OCI-LY7 (cell line): ENCODE measurements around the gene GHDC. TPM values are rescaled to one million over a fixed set of nuclear protein-coding genes. Genes with fewer than 3 reads are reported as not detected.

Experiments used
- BruUV-seq: library from RNA; stranded (reverse); fragments of 400-500 nt; replicated peaks from 2 replicates; lab custom pipeline; 2021; lab: Mats Ljungman, UMichigan
- CTCF ChIA-PET: fragments of 300-600 bp; sonication (Branson Sonifier 250); formaldehyde crosslinking; loops from one replicate; lab custom pipeline; 2022; ENCODE audit warnings: antibody characterized with exemption; ENCODE audit not compliant: unreplicated experiment; lab: Charles Lee
- POLR2A ChIA-PET: fragments of 300-600 bp; sonication (Branson Sonifier 250); formaldehyde crosslinking; loops from one replicate; lab custom pipeline; 2022; ENCODE audit warnings: antibody characterized with exemption; lab: Charles Lee
- DNase-seq: peaks from one replicate; pipeline ENCODE4 v3.0.0-alpha.2; 2015; ENCODE audit warnings: low spot score
- H2AFZ ChIP-seq: fragments of 200-600 bp; sonication (generic), shearing (Covaris generic); 2 replicates; pipeline ENCODE4 v1.6.1; 2014; ENCODE audit warnings: mild to moderate bottlenecking, antibody characterized with exemption, low read length, moderate library complexity
- H3K27ac ChIP-seq: fragments of 200-600 bp; sonication (generic); 2 replicates; pipeline ENCODE4 v1.5.1; 2014; ENCODE audit warnings: mixed run types, low read depth, mild to moderate bottlenecking, moderate library complexity, low read length, inconsistent platforms; ENCODE audit not compliant: poor library complexity, severe bottlenecking
- H3K36me3 ChIP-seq: fragments of 200-600 bp; sonication (generic); 2 replicates; pipeline ENCODE4 v1.6.1; 2014; ENCODE audit warnings: mild to moderate bottlenecking, antibody characterized with exemption, low read length, moderate library complexity, mixed read lengths; ENCODE audit not compliant: insufficient read depth
- H3K4me1 ChIP-seq: fragments of 200-600 bp; sonication (generic); 2 replicates; pipeline ENCODE4 v1.5.1; 2014; ENCODE audit warnings: mild to moderate bottlenecking, low read length; ENCODE audit not compliant: insufficient read depth, poor library complexity, severe bottlenecking
- H3K4me2 ChIP-seq: fragments of 200-600 bp; sonication (generic); 2 replicates; pipeline ENCODE4 v1.6.1; 2014; ENCODE audit warnings: mild to moderate bottlenecking, low read length
- H3K4me3 ChIP-seq: fragments of 200-600 bp; sonication (generic); 2 replicates; pipeline ENCODE4 v1.5.1; 2014; ENCODE audit warnings: mild to moderate bottlenecking, low read depth, low read length; ENCODE audit not compliant: poor library complexity, severe bottlenecking
- H3K79me2 ChIP-seq: fragments of 200-600 bp; sonication (generic); 2 replicates; pipeline ENCODE4 v1.6.1; 2016; ENCODE audit warnings: low read depth, mild to moderate bottlenecking, low read length, moderate library complexity, mixed read lengths; ENCODE audit not compliant: insufficient read depth
- H3K9me2 ChIP-seq: fragments of 200-600 bp; sonication (generic); 2 replicates; pipeline ENCODE4 v1.6.1; 2016; ENCODE audit warnings: mild to moderate bottlenecking, low read length, mixed read lengths; ENCODE audit not compliant: insufficient read depth
- H3K9me3 ChIP-seq: fragments of 200-600 bp; sonication (generic); 2 replicates; pipeline ENCODE4 v1.6.1; 2014; ENCODE audit warnings: mild to moderate bottlenecking, mixed run types, low read length, mixed read lengths
- H4K20me1 ChIP-seq: fragments of 200-600 bp; sonication (generic); 2 replicates; pipeline ENCODE4 v1.6.1; 2014; ENCODE audit warnings: mild to moderate bottlenecking, antibody characterized with exemption, low read length, moderate library complexity, mixed read lengths; ENCODE audit not compliant: insufficient read depth
- EZH2phosphoT487 ChIP-seq: fragments of 200-600 bp; sonication (generic); IDR thresholded peaks from 2 replicates; pipeline ENCODE4 v1.6.1; 2018; ENCODE audit warnings: low read depth, borderline replicate concordance, mild to moderate bottlenecking, mixed run types, antibody characterized with exemption, low read length, moderate library complexity, mixed read lengths
- intact Hi-C: fragments of 100-400 bp; cut with micrococcal nuclease; formaldehyde crosslinking; loops from one replicate; pipeline ENCODE4 v1.10.0; 2022; ENCODE audit not compliant: unreplicated experiment
- total RNA-seq, 2 experiments: library from RNA; depleted of rRNA in 1 of 2; stranded (reverse); fragments of >200 nt in 1 of 2; shearing (Covaris generic) in 1 of 2; gene quantifications; 2 replicates each; pipeline ENCODE4 v1.2.3, GENCODE V29; 2014 to 2022
- TF ChIP-seq, protein P1 (sequence below): fragments of 200-600 bp; sonication (generic); conservative IDR thresholded peaks from 2 replicates; pipeline ENCODE4 v1.5.1; 2014; ENCODE audit warnings: mild to moderate bottlenecking, antibody characterized with exemption, low read length, moderate library complexity, mixed read lengths

Gene GHDC
- total RNA-seq, 2 experiments from 2014 or later = 30.0 to 33.2 TPM

GRCh38 chr17:42193216-42193968 lies 902 bp downstream of the GHDC start:
- Histone ChIP-seq H3K79me2 (no peaks in the 10 kb centered on the region; the same call in none of the 2 replicates), H3K4me2 (peak overlapping the region; percentile 96), H3K4me1 (peaks cover 12% of the 10 kb centered on the region), H2AFZ (peak overlapping the region; percentile 86; the same call in 1 of the 2 replicates), H3K27ac (peak overlapping the region; percentile 44), H3K4me3 (peak overlapping the region; percentile 72), H3K9me3 (no peaks in the 10 kb centered on the region), H3K36me3 (no peaks in the 10 kb centered on the region), H4K20me1 (no peaks in the 10 kb centered on the region), H3K9me2 (no peaks in the 10 kb centered on the region)
- DNase-seq = peak; percentile 28
- BruUV-seq = no TSS peak
- intact Hi-C loops = no loop called here
- ChIA-PET POLR2A (interaction anchor here (0.9 to 1.2 kb wide), 3 partner anchors 8 to 78 kb away, joined by 3 to 4 read pairs (median 3); partner anchors contain the start of gene HCRT), CTCF (no interaction called here)
- TF ChIP-seq EZH2phosphoT487 = no peak
- TF ChIP-seq, protein P1, sequence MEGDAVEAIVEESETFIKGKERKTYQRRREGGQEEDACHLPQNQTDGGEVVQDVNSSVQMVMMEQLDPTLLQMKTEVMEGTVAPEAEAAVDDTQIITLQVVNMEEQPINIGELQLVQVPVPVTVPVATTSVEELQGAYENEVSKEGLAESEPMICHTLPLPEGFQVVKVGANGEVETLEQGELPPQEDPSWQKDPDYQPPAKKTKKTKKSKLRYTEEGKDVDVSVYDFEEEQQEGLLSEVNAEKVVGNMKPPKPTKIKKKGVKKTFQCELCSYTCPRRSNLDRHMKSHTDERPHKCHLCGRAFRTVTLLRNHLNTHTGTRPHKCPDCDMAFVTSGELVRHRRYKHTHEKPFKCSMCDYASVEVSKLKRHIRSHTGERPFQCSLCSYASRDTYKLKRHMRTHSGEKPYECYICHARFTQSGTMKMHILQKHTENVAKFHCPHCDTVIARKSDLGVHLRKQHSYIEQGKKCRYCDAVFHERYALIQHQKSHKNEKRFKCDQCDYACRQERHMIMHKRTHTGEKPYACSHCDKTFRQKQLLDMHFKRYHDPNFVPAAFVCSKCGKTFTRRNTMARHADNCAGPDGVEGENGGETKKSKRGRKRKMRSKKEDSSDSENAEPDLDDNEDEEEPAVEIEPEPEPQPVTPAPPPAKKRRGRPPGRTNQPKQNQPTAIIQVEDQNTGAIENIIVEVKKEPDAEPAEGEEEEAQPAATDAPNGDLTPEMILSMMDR = peak; percentile 56

DNA sequence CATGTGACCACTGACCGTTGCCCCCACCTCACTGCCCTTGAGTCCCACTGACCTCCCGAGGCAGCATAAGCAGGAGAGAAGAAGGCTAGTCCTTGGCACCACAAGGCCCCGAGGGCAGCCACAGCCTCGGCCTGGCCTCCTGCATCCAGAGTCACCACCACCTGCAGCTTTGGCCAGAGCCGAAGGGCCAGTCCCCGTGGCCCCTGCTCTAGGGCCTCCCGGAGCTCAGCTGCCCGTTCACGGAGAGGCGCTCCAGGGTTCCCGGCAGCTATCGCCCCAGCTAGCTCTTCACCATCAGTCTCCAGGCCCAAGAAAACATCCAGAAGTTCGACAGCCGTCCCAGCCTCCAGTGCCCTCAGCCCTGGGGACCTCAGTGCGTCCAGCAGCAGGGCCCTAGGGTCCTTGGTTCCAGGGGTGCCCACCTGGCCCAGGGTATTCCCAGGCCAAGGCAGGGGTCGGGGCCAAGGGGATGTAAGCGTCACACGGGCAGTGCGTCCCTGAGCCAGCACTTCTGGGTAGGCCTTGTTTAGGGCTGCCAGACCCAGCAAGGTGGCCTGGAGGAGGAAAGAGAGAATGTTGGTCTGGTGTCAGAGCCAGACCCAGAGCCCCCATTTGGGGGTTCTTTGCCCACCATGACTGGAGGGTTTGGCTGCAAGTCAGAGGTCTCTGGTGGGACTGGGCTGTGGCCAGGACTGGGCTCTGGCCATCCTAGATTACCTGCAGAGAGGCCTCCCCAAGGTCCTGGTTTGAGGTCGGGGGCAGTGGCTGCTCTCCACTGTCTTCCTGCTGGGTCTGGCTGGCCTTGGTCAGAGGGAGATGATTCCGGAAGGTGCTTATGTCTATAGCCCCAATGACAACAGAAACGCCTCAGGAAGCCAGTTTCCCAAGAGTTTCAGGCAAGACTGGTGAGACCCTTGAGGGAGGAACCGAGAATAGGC lies 1.8 kb downstream of the GHDC start:
- POLR2A ChIA-PET = no interaction called here
- no peaks in the 10 kb centered on the region; the same call in none of the 2 replicates for H3K79me2 ChIP-seq
- H4K20me1 ChIP-seq = no peaks in the 10 kb centered on the region
- peaks cover 12% of the 10 kb centered on the region for H3K4me1 ChIP-seq
- BruUV-seq = no TSS peak
- no peaks in the 10 kb centered on the region for H3K9me3 ChIP-seq
- no peak overlapping the region for H2AFZ ChIP-seq
- peak overlapping the region; percentile 72 for H3K4me3 ChIP-seq
- no peaks in the 10 kb centered on the region for H3K36me3 ChIP-seq
- no peak for DNase-seq
- intact Hi-C loops = no loop called here
- H3K9me2 ChIP-seq = no peaks in the 10 kb centered on the region
- peak overlapping the region; percentile 96 for H3K4me2 ChIP-seq
- H3K27ac ChIP-seq = no peak overlapping the region
- TF ChIP-seq EZH2phosphoT487 = no peak
- TF ChIP-seq, protein P1 = no peak
- CTCF ChIA-PET = no interaction called here
